ENCODE results near the gene TPGS1. TPM values are rescaled to one million over a fixed set of nuclear protein-coding genes. Genes with fewer than 3 reads are reported as not detected.
A peak's percentile ranks its signal among the peaks of the same experiment; 100 is the strongest.

TPGS1 gene
- total RNA-seq, 1 donor from 2014 or later = 10.8 TPM

DNA sequence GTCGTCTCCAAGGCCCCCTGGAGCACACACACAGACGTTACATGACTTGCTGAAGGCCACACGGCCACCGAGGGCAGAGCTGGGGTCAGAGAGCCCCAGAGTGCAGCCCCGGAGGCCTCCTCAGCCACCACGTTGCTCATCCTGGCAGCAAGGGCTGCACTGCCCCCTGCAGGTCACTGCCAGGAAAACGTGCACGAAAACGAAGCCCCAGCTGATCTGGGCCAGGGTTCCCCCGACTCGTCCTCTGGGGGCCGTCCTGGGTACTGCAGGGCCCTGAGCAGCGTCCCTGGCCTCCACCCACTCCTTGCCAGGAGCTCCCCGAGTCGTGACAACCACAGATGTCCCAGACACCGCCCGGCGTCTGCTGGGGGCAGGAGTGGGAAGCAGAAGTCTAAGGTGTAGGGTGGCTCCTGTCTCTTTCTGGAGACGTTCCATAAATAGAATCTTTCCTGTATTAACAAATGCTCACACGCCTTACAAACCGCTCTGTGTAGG is 3.4 kb downstream of the TPGS1 start:
- ATAC-seq (ENCODE audit: poor library complexity) = no peak
- intact Hi-C loops (cut with DNase I) = no loop called here

GRCh38 chr19:511101-511851 is 4.0 kb downstream of the TPGS1 start:
- ATAC-seq (ENCODE audit: poor library complexity) (no peak), DNase-seq (peak; percentile 60)
- intact Hi-C loops (cut with DNase I) = no loop called here

More for the DNA sequence above, 3.4 kb downstream of the TPGS1 start:
- peak; percentile 82 for DNase-seq

DNA sequence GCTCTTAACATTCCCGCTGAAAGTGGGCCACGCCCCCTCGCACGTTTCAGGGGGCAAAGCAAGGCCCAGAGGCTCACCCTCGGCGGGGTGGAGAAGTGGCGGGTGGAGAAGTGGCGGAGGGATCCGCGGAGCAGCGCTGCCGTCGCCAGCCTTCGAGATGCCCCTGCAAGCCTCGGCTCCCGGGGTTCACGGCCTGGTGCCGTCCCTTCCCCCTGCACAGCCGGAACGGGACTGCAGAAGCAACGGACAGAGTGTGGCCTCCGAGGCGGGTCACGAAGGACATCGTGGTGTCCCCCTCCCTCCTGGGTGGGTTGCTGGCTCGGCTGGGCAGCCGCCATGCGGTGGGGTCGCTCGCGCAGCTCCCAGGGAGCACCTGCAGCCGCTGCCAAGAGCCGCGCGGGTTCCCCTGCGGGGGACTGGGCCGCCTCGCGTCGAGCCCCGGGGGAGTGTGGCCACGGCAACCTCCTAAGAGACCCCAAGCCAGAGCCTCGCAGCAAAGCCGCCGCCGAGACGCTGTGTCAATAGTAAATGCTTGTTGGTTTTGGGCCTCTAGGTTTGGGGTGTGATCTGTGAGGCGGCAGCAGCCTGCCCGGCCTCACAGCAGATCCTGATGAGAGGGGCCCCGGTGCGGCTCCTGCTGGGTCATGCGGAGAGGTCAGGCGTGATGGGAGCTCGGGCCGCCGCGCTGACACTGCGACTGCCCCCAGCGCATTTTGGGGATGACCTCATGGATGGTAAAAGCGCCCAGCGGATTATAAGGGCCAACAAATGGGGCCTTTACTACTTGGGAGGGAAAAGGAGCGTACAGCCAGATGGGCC is 5.5 kb downstream of the TPGS1 start:
- ATAC-seq (ENCODE audit: poor library complexity) (no peak), DNase-seq (no peak)
- intact Hi-C loops (cut with DNase I) = no loop called here

GRCh38 chr19:513368-514165 is 6.3 kb downstream of the TPGS1 start:
- DNase-seq = no peak
- ATAC-seq (ENCODE audit: poor library complexity) = no peak
- intact Hi-C loops (cut with DNase I) = no loop called here

DNA sequence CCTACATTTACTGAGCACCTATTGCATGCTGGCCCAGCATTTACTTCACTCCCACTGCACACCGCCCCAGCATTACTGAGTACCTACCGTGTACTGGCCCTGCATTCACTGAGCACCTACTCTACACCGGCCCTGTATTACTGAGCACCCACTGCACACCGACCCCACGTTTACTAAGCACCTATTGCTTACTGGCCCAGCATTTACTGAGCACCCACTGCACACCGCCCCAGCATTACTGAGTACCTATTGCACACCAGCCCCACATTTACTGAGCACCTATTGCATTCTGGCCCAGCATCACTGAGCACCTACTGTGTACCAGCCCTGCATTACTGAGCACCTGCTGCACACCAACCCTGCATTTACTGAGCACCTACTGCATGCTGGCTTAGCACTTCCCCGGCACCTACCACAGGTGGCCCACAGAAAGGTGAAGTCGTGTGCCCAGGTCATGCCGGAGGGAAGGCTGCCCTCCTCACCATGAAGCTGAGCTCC is 6.9 kb downstream of the TPGS1 start:
- intact Hi-C loops (cut with DNase I) = no loop called here
- no peak for DNase-seq
- ATAC-seq (ENCODE audit: poor library complexity) = no peak

DNA sequence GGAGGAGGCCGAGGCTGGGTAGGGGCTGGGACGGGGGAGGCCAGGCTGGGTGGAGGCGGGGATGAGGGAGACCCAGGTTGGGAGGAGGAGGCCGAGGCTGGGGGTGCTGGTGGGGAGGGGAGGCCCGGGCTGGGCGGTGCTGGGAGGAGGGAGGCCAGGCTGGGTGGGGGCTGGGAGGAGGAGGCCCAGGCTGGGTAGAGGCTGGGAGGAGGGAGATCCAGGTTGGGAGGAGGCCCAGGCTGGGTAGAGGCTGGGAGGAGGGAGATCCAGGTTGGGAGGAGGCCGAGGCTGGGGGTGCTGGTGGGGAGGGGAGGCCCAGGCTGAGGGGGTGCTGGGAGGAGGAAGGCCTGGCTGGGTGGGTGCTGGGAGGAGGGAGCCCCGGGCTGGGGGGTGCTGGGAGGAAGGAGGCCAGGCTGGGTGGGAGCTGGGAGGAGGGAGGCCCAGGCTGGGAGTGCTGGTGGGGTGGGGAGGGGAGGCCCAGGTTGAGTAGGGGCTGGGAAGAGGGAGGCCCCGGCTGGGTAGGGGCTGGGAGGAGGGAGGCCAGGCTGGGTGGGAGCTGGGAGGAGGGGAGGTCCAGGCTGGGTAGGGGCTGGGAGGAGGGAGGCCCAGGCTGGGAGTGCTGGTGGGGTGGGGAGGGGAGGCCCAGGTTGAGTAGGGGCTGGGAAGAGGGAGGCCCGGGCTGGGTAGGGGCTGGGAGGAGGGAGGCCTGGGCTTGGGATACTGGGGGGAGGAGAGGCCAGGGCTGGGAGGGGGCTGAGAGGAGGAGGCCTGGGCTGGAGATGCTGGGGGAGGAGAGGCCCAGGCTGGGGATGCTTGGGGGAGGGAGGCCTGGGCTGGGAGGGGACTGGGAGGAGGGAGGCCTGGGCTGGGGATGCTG is 10.7 kb downstream of the TPGS1 start:
- DNase-seq (no peak), ATAC-seq (ENCODE audit: poor library complexity) (no peak)
- intact Hi-C loops (cut with DNase I) = no loop called here

- no peak for ATAC-seq (ENCODE audit: poor library complexity)
- no peak for DNase-seq
Measured at GRCh38 chr19:518598-519231, 11.4 kb downstream of the TPGS1 start.

DNA sequence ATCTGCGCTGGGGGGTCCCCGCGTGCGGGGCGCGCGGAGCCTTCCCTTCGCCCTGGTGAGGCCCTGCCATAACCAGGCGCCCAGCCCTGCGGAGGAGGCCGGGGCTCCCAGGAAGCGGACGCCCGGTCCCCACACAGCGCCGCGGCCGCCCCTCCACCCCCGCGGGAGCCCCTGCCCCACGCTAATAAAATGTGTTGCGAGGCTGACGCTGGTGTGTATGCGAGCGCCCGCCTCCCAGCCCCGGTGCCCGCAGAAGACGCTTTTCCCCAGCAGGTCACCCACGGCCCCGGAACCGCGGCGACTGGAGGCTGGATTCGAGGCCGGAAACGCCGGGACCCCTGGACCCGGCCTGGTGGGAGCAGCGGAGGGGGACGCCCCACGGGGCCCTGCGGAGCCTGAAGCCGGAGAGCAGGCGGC is 12.2 kb downstream of the TPGS1 start:
- DNase-seq (no peak), ATAC-seq (ENCODE audit: poor library complexity) (no peak)
- intact Hi-C loops (cut with DNase I) = no loop called here

More at GRCh38 chr19:518598-519231, 11.4 kb downstream of the TPGS1 start:
- intact Hi-C loops (cut with DNase I) = no loop called here

DNA sequence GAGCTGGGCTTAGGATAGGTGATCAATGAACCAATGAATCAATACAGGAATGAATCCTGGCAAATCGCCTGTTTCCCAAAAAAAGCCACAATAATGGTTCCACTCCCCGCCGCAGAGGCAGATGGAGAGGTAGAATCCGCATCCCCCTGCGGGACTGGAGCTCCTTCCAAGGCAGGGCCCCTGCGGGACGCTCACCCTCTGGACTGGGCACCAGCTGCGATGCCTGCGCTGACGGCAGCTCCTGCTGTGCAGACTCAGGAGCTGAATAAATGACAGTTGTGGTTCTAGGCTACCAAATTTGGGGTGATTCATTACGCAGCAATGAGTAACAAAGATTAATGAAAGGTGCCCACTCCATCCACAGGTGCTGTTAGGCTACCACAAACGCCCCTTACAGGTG is 15.4 kb downstream of the TPGS1 start:
- DNase-seq (no peak), ATAC-seq (ENCODE audit: poor library complexity) (no peak)
- intact Hi-C loops (cut with DNase I) = no loop called here

- intact Hi-C loops (cut with DNase I) = no loop called here
- DNase-seq = no peak
- ATAC-seq (ENCODE audit: poor library complexity) = peak; percentile 34
Measured at GRCh38 chr19:524062-524674, 16.9 kb downstream of the TPGS1 start.

GRCh38 chr19:525029-525428 is 17.7 kb downstream of the TPGS1 start:
- DNase-seq = no peak
- intact Hi-C loops (cut with DNase I) = no loop called here
- no peak for ATAC-seq (ENCODE audit: poor library complexity)

DNA sequence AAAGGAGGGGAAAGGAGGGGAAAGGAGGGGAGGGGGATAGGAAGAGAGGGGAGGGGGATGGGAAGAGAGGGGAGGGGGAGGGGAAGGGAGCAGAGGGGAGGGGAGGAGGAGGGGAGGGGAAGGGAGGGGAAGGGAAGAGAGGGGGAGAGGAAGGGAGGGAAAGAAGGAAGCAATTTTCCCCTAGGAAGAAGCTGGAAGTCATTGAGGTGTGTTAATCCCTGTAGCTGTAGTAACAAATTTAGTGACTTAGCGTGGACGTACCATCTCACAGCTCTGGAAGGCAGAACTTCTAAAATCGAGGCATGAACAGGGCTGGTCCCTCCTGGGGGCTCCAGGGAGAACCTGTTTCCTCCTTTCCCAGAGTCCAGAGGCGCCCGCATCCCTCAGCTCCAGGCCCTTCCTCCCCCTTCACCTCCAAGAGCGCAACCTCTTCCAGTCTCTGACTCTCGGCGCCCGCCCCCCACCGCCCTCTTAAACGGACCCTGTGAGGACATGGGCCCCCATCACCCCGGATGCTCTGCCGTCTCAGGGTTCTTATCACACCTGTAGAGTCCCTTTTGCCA is 18.6 kb downstream of the TPGS1 start:
- intact Hi-C loops (cut with DNase I) = no loop called here
- no peak for DNase-seq
- ATAC-seq (ENCODE audit: poor library complexity) = no peak

- intact Hi-C loops (cut with DNase I) = no loop called here
- DNase-seq = no peak
Measured at GRCh38 chr19:530134-531008, 23.1 kb downstream of the TPGS1 start.

GRCh38 chr19:531009-531752 is 23.9 kb downstream of the TPGS1 start:
- peak; percentile 91 for DNase-seq
- intact Hi-C loops (cut with DNase I) = no loop called here
- ATAC-seq (ENCODE audit: poor library complexity) = peak; percentile 85

More at GRCh38 chr19:530134-531008, 23.1 kb downstream of the TPGS1 start:
- ATAC-seq (ENCODE audit: poor library complexity) = no peak

All from Right ventricle myocardium superior (tissue), 1 donor.